CD4-positive, alpha-beta T cell treated with Interferon alpha-2 for 1 hour (primary cell): Measurements from ENCODE around the gene IFITM1.
A peak's percentile ranks its signal among the peaks of the same experiment; 100 is the strongest.
"Not testable (repeated sequence)": the region's sequence is repeated elsewhere in the genome, so short reads cannot be mapped to it uniquely, and the experiment has no call there.

Experiments
- DNase-seq, 2 donors: peaks; one replicate each; pipeline ENCODE4 v3.0.0-alpha.2; 2020 to 2022

Gene IFITM1

GRCh38 chr11:309979-310572 is 3.8 kb upstream of the IFITM1 start:
- DNase-seq: not testable (repeated sequence)

- not testable (repeated sequence) for DNase-seq
These were observed 2.7 kb upstream of the IFITM1 start for GRCh38 chr11:311013-311748.

GRCh38 chr11:312092-312816 is 1.6 kb upstream of the IFITM1 start:
- DNase-seq: peak in 1 of 2 donors; percentile 70

GRCh38 chr11:313304-313786 is 495 bp upstream of the IFITM1 start:
- no peak for DNase-seq

GRCh38 chr11:314554-314875 is 675 bp downstream of the IFITM1 start:
- not testable (repeated sequence) for DNase-seq

GRCh38 chr11:315051-315481 is 1.2 kb downstream of the IFITM1 start:
- DNase-seq: peak in 1 of 2 donors; percentile 59

GRCh38 chr11:315516-315994 is 1.7 kb downstream of the IFITM1 start:
- DNase-seq: no peak

GRCh38 chr11:316031-316701 is 2.3 kb downstream of the IFITM1 start:
- DNase-seq: peak; percentile 46 to 73

- peak in 1 of 2 donors; percentile 64 for DNase-seq
These were observed 3.1 kb downstream of the IFITM1 start for GRCh38 chr11:316891-317301.

- peak in 1 of 2 donors; percentile 47 for DNase-seq
These were observed 4.0 kb downstream of the IFITM1 start for GRCh38 chr11:317668-318404.

- not testable (repeated sequence) for DNase-seq
These were observed 4.7 kb downstream of the IFITM1 start for GRCh38 chr11:318405-319120.

GRCh38 chr11:319121-319887 is 5.5 kb downstream of the IFITM1 start:
- DNase-seq: peak in 1 of 2 donors; percentile 24

- DNase-seq: not testable (repeated sequence)
These were observed 6.0 kb downstream of the IFITM1 start for GRCh38 chr11:319888-320273.

GRCh38 chr11:324156-324555 is 10.3 kb downstream of the IFITM1 start:
- no peak for DNase-seq

- peak in 1 of 2 donors; percentile 25 for DNase-seq
These were observed 11.0 kb downstream of the IFITM1 start for GRCh38 chr11:324593-325517.

GRCh38 chr11:325796-326591 is 12.2 kb downstream of the IFITM1 start:
- DNase-seq: no peak

GRCh38 chr11:326592-326841 is 12.7 kb downstream of the IFITM1 start:
- no peak for DNase-seq

GRCh38 chr11:326842-327580 is 13.2 kb downstream of the IFITM1 start:
- DNase-seq: peak; percentile 88 to 89
